B cell (primary cell): Measurements from ENCODE around the gene PLAAT4. TPM values are rescaled to one million over a fixed set of nuclear protein-coding genes. Genes with fewer than 3 reads are reported as not detected.

Experiments
- ATAC-seq: fragments of 200-7000 bp; cut with Tn5 transposase; one replicate; pipeline ENCODE4 v1.10.0; 2021; ENCODE audit warnings: low read depth, mild to moderate bottlenecking, moderate number of reproducible peaks, moderate library complexity
- CTCF ChIA-PET: fragments of 350-600 bp; sonication (Branson Sonifier 250); formaldehyde crosslinking; loops from one replicate; lab custom pipeline; 2021; ENCODE audit warnings: antibody characterized with exemption, inconsistent platforms; lab: Charles Lee
- POLR2A ChIA-PET: fragments of 350-600 bp; sonication (Branson Sonifier 250); formaldehyde crosslinking; loops from one replicate; lab custom pipeline; 2021; ENCODE audit warnings: antibody characterized with exemption; lab: Charles Lee
- DNase-seq: peaks from one replicate; pipeline ENCODE4 v3.0.0; 2013
- H2AFZ ChIP-seq: 2 replicates; pipeline ENCODE4 v1.6.1; 2012; ENCODE audit warnings: mild to moderate bottlenecking, low read depth, low read length; ENCODE audit not compliant: insufficient read depth, poor library complexity, severe bottlenecking
- H3K27ac ChIP-seq, 2 donors: 1 replicate in 1 of 2; 2 replicates in 1 of 2; pipeline ENCODE4 v1.5.1; 2012 to 2013; ENCODE audit warnings: low read length in 2 of 2, mild to moderate bottlenecking in 2 of 2, moderate library complexity in 1 of 2
- H3K27me3 ChIP-seq, 4 experiments: fragments of 200-600 bp in 1 of 4; sonication (generic) in 1 of 4; replicated peaks in 1 of 4; 1 replicate in 2 of 4; 2 replicates in 2 of 4; pipeline versions ENCODE4 v1.6.1 to v1.7.0; 2013 to 2016; ENCODE audit warnings: low read length in 3 of 4, mild to moderate bottlenecking in 2 of 4, mixed read lengths in 1 of 4, moderate library complexity in 1 of 4; ENCODE audit not compliant: insufficient read depth in 4 of 4, control insufficient read depth in 3 of 4; ENCODE audit errors: control extremely low read depth in 1 of 4
- H3K36me3 ChIP-seq, 2 experiments: replicated peaks in 1 of 2; 1 replicate in 1 of 2; 2 replicates in 1 of 2; pipeline versions ENCODE4 v1.6.1 to v1.7.1; 2013; ENCODE audit warnings: low read length in 1 of 2; ENCODE audit not compliant: insufficient read depth in 2 of 2, control insufficient read depth in 1 of 2; ENCODE audit errors: control extremely low read depth in 1 of 2, extremely low read depth in 1 of 2
- H3K4me1 ChIP-seq, 2 donors: fragments of 200-600 bp in 1 of 2; sonication (generic) in 1 of 2; 1 replicate in 1 of 2; 2 replicates in 1 of 2; pipeline versions ENCODE4 v1.5.1 to v1.6.1; 2013 to 2017; ENCODE audit warnings: low read length in 2 of 2; ENCODE audit not compliant: control insufficient read depth in 2 of 2, insufficient read depth in 2 of 2
- H3K4me2 ChIP-seq: replicated peaks from 2 replicates; pipeline ENCODE3; 2012; ENCODE audit warnings: mild to moderate bottlenecking, low read depth, low read length; ENCODE audit not compliant: poor library complexity, severe bottlenecking
- H3K4me3 ChIP-seq, 5 experiments: fragments of 200-600 bp in 1 of 5; sonication (generic) in 1 of 5; 1 replicate in 3 of 5; 2 replicates in 2 of 5; pipeline versions ENCODE4 v1.5.1 to v1.7.0; 2011 to 2016; ENCODE audit warnings: low read length in 4 of 5, mild to moderate bottlenecking in 4 of 5, low read depth in 2 of 5, control low read depth in 1 of 5, moderate library complexity in 1 of 5; ENCODE audit not compliant: insufficient read depth in 1 of 5; ENCODE audit errors: control extremely low read depth in 1 of 5, extremely low read depth in 1 of 5
- H3K79me2 ChIP-seq: fragments of 200-600 bp; sonication (generic); one replicate; pipeline ENCODE4 v1.6.0; 2016; ENCODE audit warnings: low read length; ENCODE audit not compliant: control insufficient read depth, insufficient read depth
- H3K9ac ChIP-seq: fragments of 200-600 bp; sonication (generic); 2 replicates; pipeline ENCODE4 v1.6.1; 2017; ENCODE audit warnings: mild to moderate bottlenecking, low read length, moderate library complexity
- H3K9me3 ChIP-seq, 3 donors: one replicate each; pipeline versions ENCODE4 v1.6.1 to v1.7.1; 2013; ENCODE audit warnings: low read length in 2 of 3; ENCODE audit not compliant: control insufficient read depth in 2 of 3, insufficient read depth in 1 of 3; ENCODE audit errors: control extremely low read depth in 1 of 3
- H4K20me1 ChIP-seq: 2 replicates; pipeline ENCODE4 v1.6.0; 2012; ENCODE audit warnings: mild to moderate bottlenecking, low read length; ENCODE audit not compliant: insufficient read depth, control insufficient read depth, poor library complexity, severe bottlenecking
- H3K27ac Mint-ChIP-seq: one replicate; pipeline ENCODE4 v1.8.0; 2021; ENCODE audit warnings: mixed read lengths
- H3K27me3 Mint-ChIP-seq: one replicate; pipeline ENCODE4 v1.8.0; 2021; ENCODE audit warnings: mixed read lengths
- H3K4me1 Mint-ChIP-seq: one replicate; pipeline ENCODE4 v1.8.0; 2021; ENCODE audit warnings: mixed read lengths
- H3K4me3 Mint-ChIP-seq: one replicate; pipeline ENCODE4 v1.8.0; 2021; ENCODE audit warnings: mixed read lengths
- H3K9me3 Mint-ChIP-seq: one replicate; pipeline ENCODE4 v1.8.0; 2022; ENCODE audit warnings: mixed read lengths; ENCODE audit not compliant: insufficient read depth
- CTCF ChIP-seq: fragments of 200-600 bp; IDR thresholded peaks from one replicate; pipeline ENCODE4 v1.8.0; 2022; ENCODE audit warnings: antibody characterized with exemption, mild to moderate bottlenecking
- EZH2 ChIP-seq: IDR thresholded peaks from 2 replicates; pipeline ENCODE4 v1.6.1; 2012; ENCODE audit warnings: borderline replicate concordance, low read depth, mild to moderate bottlenecking, moderate library complexity, low read length; ENCODE audit not compliant: insufficient read depth, poor library complexity, severe bottlenecking
- WGBS: methylation state at CpG from one replicate; pipeline ENCODE4 v1.1.5; 2013; ENCODE audit warnings: missing lambda C conversion rate; ENCODE audit not compliant: insufficient coverage; 5-methylcytosine and 5-hydroxymethylcytosine counted together
- intact Hi-C: fragments of 100-400 bp; cut with micrococcal nuclease; formaldehyde crosslinking; loops from one replicate; pipeline ENCODE4 v1.10.0; 2022
- polyA plus RNA-seq: library from polyadenylated mRNA; depleted of rRNA; stranded (reverse); fragments of >200 nt; gene quantifications from 2 replicates; pipeline ENCODE4 v1.2.3, GENCODE V29; 2012
- total RNA-seq, 2 donors: library from RNA; stranded (reverse); fragments of 120-200 nt in 1 of 2; gene quantifications; 1 replicate in 1 of 2; 2 replicates in 1 of 2; pipeline versions ENCODE4 v1.2.3 to v1.2.4, GENCODE V29; 2013 to 2022

The PLAAT4 gene
- total and polyA plus RNA-seq, 2 donors (not counting 1 experiment from before 2014, with no cell fraction given) = 13.1 to 35.0 TPM

- Mint-ChIP-seq H3K27me3 (peaks cover 9% of the 10 kb centered on the region), H3K4me1 (no peaks in the 10 kb centered on the region), H3K27ac (no peak overlapping the region), H3K4me3 (no peak overlapping the region), H3K9me3 (peaks cover 5% of the 10 kb centered on the region)
- DNase-seq = no peak
- intact Hi-C loops = no loop called here
- Histone ChIP-seq H3K4me2 (no peak overlapping the region), H3K79me2 (no peaks in the 10 kb centered on the region), H3K36me3 (no peaks in the 10 kb centered on the region), H3K9ac (no peak overlapping the region), H2AFZ (no peak overlapping the region), H3K4me3 (no peak overlapping the region), H3K4me1 (no peaks in the 10 kb centered on the region), H3K27me3 (no peaks in the 10 kb centered on the region), H3K9me3 (no peaks in the 10 kb centered on the region), H4K20me1 (no peaks in the 10 kb centered on the region), H3K27ac (no peak overlapping the region)
- ChIA-PET CTCF (interaction anchor here (1.3 kb wide), 1 partner anchor 20 kb away, joined by 4 read pairs; no protein-coding TSS in a partner anchor), POLR2A (no interaction called here)
- TF ChIP-seq CTCF (no peak), EZH2 (no peak)
- no CpG with 5 or more reads among the region's 5 CpGs for WGBS
- ATAC-seq = no peak
These were observed 19.5 kb upstream of the PLAAT4 start for GRCh38 chr11:63517156-63517555.

GRCh38 chr11:63518548-63518947, 18.1 kb upstream of the PLAAT4 start:
- no peak overlapping the region for H3K4me2 ChIP-seq
- no peak overlapping the region for H3K9ac ChIP-seq
- no peak overlapping the region for H3K27ac ChIP-seq
- no peak overlapping the region for H2AFZ ChIP-seq
- WGBS = no CpG with 5 or more reads among the region's 1 CpG
- Mint-ChIP-seq H3K4me1 (no peaks in the 10 kb centered on the region), H3K27me3 (peaks cover 17% of the 10 kb centered on the region), H3K9me3 (peaks cover 5% of the 10 kb centered on the region), H3K27ac (no peak overlapping the region), H3K4me3 (no peak overlapping the region)
- no peaks in the 10 kb centered on the region for H3K36me3 ChIP-seq
- no peaks in the 10 kb centered on the region for H3K79me2 ChIP-seq
- DNase-seq (no peak), ATAC-seq (no peak)
- TF ChIP-seq CTCF (no peak), EZH2 (no peak)
- peaks cover 0 to 7% (median 0%) of the 10 kb centered on the region in 3 donors for H3K9me3 ChIP-seq
- no peak overlapping the region for H3K4me3 ChIP-seq
- H3K4me1 ChIP-seq = no peaks in the 10 kb centered on the region
- POLR2A ChIA-PET = no interaction called here
- intact Hi-C loops = no loop called here
- peaks cover 0 to 6% (median 0%) of the 10 kb centered on the region in 4 experiments for H3K27me3 ChIP-seq
- CTCF ChIA-PET = interaction anchor here (2.0 kb wide), 1 partner anchor 38 kb away, joined by 4 read pairs; no protein-coding TSS in a partner anchor
- no peaks in the 10 kb centered on the region for H4K20me1 ChIP-seq
